Choroid plexus epithelial cell (primary cell): ENCODE measurements around the gene NR1H2.

Source experiments
- DNase-seq: peaks from one replicate; pipeline ENCODE4 v3.0.0-alpha.2; 2010; ENCODE audit warnings: low read depth
- H3K4me3 ChIP-seq: 2 replicates; pipeline ENCODE4 v1.5.1; 2011; ENCODE audit warnings: low read depth, mild to moderate bottlenecking, control low read depth, low read length, moderate library complexity
- TF ChIP-seq, protein P1 (sequence below): conservative IDR thresholded peaks from 2 replicates; pipeline ENCODE4 v1.5.1; 2011; ENCODE audit warnings: low read depth, mild to moderate bottlenecking, control low read depth, inconsistent platforms, low read length, moderate library complexity

The NR1H2 gene

DNA sequence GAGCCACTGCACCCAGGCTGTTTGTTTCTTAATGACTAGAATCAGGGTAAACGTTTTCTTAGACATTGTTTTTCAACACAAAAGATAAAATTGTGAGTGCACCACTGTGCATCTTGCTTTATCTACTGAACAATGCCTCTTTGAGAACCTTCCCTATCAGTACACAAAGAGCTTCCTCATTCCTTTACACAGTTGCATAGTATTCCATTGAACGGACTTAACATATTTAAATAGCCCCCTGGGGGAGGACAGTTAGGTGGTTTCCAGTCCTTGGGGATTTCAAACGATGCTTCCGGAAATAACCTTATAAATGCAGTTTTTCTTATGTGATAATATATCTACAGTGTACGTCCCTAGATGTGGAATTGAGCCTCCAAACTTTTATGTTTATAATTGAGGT lies 16.5 kb downstream of the NR1H2 start:
- DNase-seq: no peak

DNA sequence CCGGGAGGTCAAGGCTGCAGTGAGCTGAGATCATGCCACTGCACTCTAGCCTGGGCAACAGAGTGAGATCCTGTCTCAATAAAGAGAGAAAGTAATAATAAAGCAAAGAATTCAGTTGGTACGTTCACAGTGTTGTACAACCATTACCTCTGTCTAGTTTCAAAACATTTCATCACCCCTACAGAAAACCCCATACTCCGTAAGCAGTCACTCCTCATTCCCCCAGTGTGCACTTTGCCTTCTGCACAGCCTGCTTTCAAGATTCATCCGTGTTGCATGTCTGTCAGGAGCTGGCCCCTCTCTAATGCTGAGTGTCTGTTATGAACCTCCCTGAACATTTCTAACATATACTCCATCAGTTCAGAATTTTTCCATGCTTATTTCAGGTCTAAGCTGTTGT lies 17.3 kb downstream of the NR1H2 start:
- no peak overlapping the region for H3K4me3 ChIP-seq
- DNase-seq: no peak
- TF ChIP-seq, protein P1, sequence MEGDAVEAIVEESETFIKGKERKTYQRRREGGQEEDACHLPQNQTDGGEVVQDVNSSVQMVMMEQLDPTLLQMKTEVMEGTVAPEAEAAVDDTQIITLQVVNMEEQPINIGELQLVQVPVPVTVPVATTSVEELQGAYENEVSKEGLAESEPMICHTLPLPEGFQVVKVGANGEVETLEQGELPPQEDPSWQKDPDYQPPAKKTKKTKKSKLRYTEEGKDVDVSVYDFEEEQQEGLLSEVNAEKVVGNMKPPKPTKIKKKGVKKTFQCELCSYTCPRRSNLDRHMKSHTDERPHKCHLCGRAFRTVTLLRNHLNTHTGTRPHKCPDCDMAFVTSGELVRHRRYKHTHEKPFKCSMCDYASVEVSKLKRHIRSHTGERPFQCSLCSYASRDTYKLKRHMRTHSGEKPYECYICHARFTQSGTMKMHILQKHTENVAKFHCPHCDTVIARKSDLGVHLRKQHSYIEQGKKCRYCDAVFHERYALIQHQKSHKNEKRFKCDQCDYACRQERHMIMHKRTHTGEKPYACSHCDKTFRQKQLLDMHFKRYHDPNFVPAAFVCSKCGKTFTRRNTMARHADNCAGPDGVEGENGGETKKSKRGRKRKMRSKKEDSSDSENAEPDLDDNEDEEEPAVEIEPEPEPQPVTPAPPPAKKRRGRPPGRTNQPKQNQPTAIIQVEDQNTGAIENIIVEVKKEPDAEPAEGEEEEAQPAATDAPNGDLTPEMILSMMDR: no peak

More for the DNA sequence above, 16.5 kb downstream of the NR1H2 start:
- H3K4me3 ChIP-seq: no peak overlapping the region
- TF ChIP-seq, protein P1: no peak

DNA sequence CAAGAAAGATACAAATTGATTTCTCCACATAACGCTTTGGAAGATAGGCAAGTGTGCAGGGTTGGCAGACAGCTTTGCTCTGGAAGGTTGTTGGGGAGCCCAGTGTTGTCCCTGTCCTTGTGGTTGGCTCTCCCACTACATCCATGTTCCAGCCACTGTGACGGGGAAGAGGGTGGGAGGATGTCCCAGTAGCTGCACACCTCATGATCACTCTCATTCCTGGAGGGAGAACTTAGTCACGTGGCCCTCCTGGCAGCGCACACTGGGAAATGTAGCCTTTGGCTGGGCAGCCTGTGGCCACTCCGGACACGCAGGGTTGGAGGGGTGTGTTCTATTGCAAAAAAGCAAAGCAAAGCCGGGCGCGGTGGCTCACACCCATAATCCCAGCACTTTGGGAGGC lies 17.8 kb downstream of the NR1H2 start:
- no peak overlapping the region for H3K4me3 ChIP-seq
- TF ChIP-seq, protein P1: no peak

DNA sequence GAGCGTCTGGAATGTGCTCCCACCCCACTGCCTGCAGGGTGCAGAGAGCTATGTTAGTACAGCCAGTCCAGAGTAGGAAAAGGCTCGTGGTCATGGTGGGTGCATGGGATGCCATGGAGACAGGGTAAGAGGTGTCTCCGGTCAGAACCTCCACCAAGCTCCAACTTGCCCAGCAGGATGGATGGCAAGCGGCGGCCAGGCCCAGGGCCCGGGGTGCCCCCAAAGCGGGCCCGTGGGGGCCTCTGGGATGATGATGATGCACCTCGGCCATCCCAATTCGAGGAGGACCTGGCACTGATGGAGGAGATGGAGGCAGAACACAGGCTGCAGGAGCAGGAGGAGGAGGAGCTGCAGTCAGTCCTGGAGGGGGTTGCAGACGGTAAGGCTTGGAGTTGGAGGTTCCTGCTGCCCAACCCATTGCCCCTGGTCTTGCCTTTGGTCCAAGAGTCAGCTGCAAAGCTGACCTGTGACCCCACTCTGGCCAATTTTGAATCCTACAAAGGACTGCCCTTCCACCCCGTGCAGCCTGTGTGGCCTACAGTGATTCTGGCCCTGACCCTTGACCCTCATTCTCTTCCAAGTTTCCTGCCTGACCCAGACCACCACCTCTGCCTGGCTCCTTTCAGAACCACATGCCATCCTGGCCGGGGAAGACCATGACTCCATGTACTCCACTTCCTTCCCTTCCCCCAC lies 22.6 kb downstream of the NR1H2 start:
- DNase-seq: no peak
- TF ChIP-seq, protein P1: no peak
- no peak overlapping the region for H3K4me3 ChIP-seq

More for the DNA sequence above, 17.8 kb downstream of the NR1H2 start:
- no peak for DNase-seq

DNA sequence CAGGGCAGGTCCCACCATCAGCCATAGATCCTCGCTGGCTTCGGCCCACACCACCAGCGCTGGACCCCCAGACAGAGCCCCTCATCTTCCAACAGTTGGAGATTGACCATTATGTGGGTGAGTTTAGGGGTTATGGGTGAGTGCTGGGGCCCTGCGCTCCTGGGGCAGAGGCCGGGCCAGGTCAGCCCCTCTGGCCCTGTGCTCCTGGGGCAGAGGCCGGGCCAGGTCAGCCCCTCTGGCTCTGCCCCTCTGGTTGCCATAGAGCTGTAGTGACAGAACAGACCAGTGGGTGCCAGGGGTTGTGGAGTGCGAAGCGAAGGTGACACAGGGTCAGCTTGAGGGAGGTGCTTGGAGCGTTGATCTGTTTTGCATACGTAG lies 23.1 kb downstream of the NR1H2 start:
- TF ChIP-seq, protein P1: no peak
- DNase-seq: no peak

DNA sequence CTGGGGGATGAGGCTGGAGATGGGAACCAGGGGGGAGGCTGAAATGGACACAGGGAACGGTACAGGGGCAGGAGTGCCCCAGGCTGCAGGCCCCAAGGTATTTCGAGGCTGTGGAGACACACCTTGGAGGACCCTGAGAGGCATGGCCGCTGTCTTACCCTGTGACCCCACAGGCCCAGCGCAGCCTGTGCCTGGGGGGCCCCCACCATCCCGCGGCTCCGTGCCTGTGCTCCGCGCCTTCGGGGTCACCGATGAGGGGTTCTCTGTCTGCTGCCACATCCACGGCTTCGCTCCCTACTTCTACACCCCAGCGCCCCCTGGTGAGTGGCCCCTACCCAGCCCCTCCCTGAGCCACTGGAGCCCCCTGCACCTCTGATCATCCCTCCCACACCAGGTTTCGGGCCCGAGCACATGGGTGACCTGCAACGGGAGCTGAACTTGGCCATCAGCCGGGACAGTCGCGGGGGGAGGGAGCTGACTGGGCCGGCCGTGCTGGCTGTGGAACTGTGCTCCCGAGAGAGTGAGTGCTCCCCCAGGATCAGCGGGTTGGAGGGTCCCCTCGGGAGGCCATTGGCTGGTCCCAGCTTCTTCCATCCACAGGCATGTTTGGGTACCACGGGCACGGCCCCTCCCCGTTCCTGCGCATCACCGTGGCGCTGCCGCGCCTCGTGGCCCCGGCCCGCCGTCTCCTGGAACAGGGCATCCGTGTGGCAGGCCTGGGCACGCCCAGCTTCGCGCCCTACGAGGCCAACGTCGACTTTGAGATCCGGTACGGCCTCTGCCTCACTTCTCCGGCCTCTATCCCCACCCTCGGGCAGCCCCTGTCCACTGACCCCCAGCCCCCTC lies 25.6 kb downstream of the NR1H2 start:
- H3K4me3 ChIP-seq: no peak overlapping the region
- TF ChIP-seq, protein P1: no peak
- DNase-seq: no peak

More for the DNA sequence above, 23.1 kb downstream of the NR1H2 start:
- no peak overlapping the region for H3K4me3 ChIP-seq
